Measurements from ENCODE around the gene VOPP1.

Gene VOPP1

GRCh38 chr7:55575098-55575497 lies 2.8 kb upstream of the VOPP1 start:
- no peak for DNase-seq
- H4K20me1 ChIP-seq (ENCODE audit: insufficient read depth, low read length), result no peaks in the 10 kb centered on the region
- no peak overlapping the region for H3K9ac ChIP-seq (ENCODE audit: low read length)
- no peaks in the 10 kb centered on the region for H3K9me3 ChIP-seq (replicated peaks; ENCODE audit: insufficient read depth, low read length)
- no peak overlapping the region for H3K4me3 ChIP-seq (ENCODE audit: low read length)
- H3K27ac ChIP-seq (ENCODE audit: low read length), result no peak overlapping the region
- no peaks in the 10 kb centered on the region for H3K9me2 ChIP-seq (replicated peaks; ENCODE audit: insufficient read depth, low read length)
- H3K36me3 ChIP-seq (replicated peaks; ENCODE audit: insufficient read depth, low read length), result no peaks in the 10 kb centered on the region
- no peaks in the 10 kb centered on the region for H3K27me3 ChIP-seq (replicated peaks; ENCODE audit: insufficient read depth, low read length)
- peaks cover 37% of the 10 kb centered on the region for H3F3A ChIP-seq (ENCODE audit: insufficient read depth, low read length)
- H2AFZ ChIP-seq (ENCODE audit: low read length), result no peak overlapping the region
- peaks cover 35% of the 10 kb centered on the region for H3K79me2 ChIP-seq (ENCODE audit: low read length)
- TF ChIP-seq, protein P1, sequence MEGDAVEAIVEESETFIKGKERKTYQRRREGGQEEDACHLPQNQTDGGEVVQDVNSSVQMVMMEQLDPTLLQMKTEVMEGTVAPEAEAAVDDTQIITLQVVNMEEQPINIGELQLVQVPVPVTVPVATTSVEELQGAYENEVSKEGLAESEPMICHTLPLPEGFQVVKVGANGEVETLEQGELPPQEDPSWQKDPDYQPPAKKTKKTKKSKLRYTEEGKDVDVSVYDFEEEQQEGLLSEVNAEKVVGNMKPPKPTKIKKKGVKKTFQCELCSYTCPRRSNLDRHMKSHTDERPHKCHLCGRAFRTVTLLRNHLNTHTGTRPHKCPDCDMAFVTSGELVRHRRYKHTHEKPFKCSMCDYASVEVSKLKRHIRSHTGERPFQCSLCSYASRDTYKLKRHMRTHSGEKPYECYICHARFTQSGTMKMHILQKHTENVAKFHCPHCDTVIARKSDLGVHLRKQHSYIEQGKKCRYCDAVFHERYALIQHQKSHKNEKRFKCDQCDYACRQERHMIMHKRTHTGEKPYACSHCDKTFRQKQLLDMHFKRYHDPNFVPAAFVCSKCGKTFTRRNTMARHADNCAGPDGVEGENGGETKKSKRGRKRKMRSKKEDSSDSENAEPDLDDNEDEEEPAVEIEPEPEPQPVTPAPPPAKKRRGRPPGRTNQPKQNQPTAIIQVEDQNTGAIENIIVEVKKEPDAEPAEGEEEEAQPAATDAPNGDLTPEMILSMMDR (IDR thresholded peaks at IDR 0.05; ENCODE audit: low read length), result no peak
- TF ChIP-seq EZH2phosphoT487 (IDR thresholded peaks at IDR 0.05; ENCODE audit: low read length) (no peak), EZH2 (optimal IDR thresholded peaks at IDR 0.05; ENCODE audit: low read depth, low read length) (no peak)
- H3K4me2 ChIP-seq (ENCODE audit: low read depth, low read length), result no peak overlapping the region
- peaks cover 25% of the 10 kb centered on the region for H3K4me1 ChIP-seq (ENCODE audit: low read length)

GRCh38 chr7:55574051-55574717 lies 1.9 kb upstream of the VOPP1 start:
- H3K27me3 ChIP-seq (replicated peaks; ENCODE audit: insufficient read depth, low read length), result no peaks in the 10 kb centered on the region
- H3K4me2 ChIP-seq (ENCODE audit: low read depth, low read length), result peak overlapping the region; percentile 92
- H3K79me2 ChIP-seq (ENCODE audit: low read length), result peaks cover 44% of the 10 kb centered on the region
- peak overlapping the region; percentile 73 for H3K4me3 ChIP-seq (ENCODE audit: low read length)
- no peak overlapping the region for H2AFZ ChIP-seq (ENCODE audit: low read length)
- peak overlapping the region; percentile 88 for H3K9ac ChIP-seq (ENCODE audit: low read length)
- no peaks in the 10 kb centered on the region for H3K36me3 ChIP-seq (replicated peaks; ENCODE audit: insufficient read depth, low read length)
- no peak for TF ChIP-seq EZH2phosphoT487 (IDR thresholded peaks at IDR 0.05; ENCODE audit: low read length)
- TF ChIP-seq EZH2 (optimal IDR thresholded peaks at IDR 0.05; ENCODE audit: low read depth, low read length), result no peak
- TF ChIP-seq, protein P1 (IDR thresholded peaks at IDR 0.05; ENCODE audit: low read length), result no peak
- H3K27ac ChIP-seq (ENCODE audit: low read length), result peak overlapping the region; percentile 71
- H3K9me2 ChIP-seq (replicated peaks; ENCODE audit: insufficient read depth, low read length), result no peaks in the 10 kb centered on the region
- peaks cover 46% of the 10 kb centered on the region for H3F3A ChIP-seq (ENCODE audit: insufficient read depth, low read length)
- peak; percentile 75 for DNase-seq
- peaks cover 30% of the 10 kb centered on the region for H3K4me1 ChIP-seq (ENCODE audit: low read length)
- no peaks in the 10 kb centered on the region for H3K9me3 ChIP-seq (replicated peaks; ENCODE audit: insufficient read depth, low read length)
- no peaks in the 10 kb centered on the region for H4K20me1 ChIP-seq (ENCODE audit: insufficient read depth, low read length)

DNA sequence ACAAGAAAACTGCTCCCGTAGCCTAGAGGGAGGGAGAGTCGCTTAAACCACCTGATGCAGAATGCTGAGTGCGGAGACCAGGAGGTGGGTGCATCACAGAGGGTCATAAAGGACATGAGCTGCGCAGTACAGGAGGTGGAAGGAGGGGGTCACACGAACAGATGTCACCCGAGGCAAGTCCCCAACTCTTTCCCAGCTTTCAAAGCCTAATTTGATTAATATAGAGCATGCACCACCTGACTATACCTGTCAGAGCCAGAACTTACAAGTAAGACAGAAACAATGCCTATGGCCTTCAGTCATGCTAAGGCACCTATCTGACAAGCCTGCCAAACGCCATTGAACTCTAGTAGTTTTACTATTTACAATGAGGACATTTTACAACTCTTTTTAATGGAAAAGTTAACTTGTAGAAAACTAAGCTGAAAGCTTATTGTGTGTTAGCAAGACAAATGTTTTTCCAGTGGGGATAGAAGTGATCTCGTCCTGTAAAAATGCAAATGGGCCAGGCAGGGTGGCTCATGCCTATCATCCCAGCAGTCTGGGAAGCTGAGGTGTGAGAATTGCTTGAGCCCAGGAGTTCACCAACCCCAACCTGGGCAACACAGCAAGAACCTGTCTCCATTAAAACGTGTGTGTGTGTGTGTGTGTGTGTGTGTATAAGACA lies 1.1 kb upstream of the VOPP1 start:
- Histone ChIP-seq H2AFZ (ENCODE audit: low read length) (peak overlapping the region; percentile 55), H3K36me3 (replicated peaks; ENCODE audit: insufficient read depth, low read length) (no peaks in the 10 kb centered on the region), H3K27ac (ENCODE audit: low read length) (peak overlapping the region; percentile 71), H3F3A (ENCODE audit: insufficient read depth, low read length) (peaks cover 55% of the 10 kb centered on the region), H3K79me2 (ENCODE audit: low read length) (peaks cover 52% of the 10 kb centered on the region), H4K20me1 (ENCODE audit: insufficient read depth, low read length) (no peaks in the 10 kb centered on the region), H3K4me2 (ENCODE audit: low read depth, low read length) (peak overlapping the region; percentile 92), H3K9me2 (replicated peaks; ENCODE audit: insufficient read depth, low read length) (no peaks in the 10 kb centered on the region), H3K9me3 (replicated peaks; ENCODE audit: insufficient read depth, low read length) (no peaks in the 10 kb centered on the region), H3K4me1 (ENCODE audit: low read length) (peaks cover 38% of the 10 kb centered on the region), H3K27me3 (replicated peaks; ENCODE audit: insufficient read depth, low read length) (no peaks in the 10 kb centered on the region), H3K9ac (ENCODE audit: low read length) (peak overlapping the region; percentile 88), H3K4me3 (ENCODE audit: low read length) (peak overlapping the region; percentile 73)
- DNase-seq, result no peak
- TF ChIP-seq EZH2phosphoT487 (IDR thresholded peaks at IDR 0.05; ENCODE audit: low read length) (no peak), EZH2 (optimal IDR thresholded peaks at IDR 0.05; ENCODE audit: low read depth, low read length) (no peak)
- TF ChIP-seq, protein P1 (IDR thresholded peaks at IDR 0.05; ENCODE audit: low read length), result no peak
